Measurements from ENCODE around the gene HIVEP3. TPM values are rescaled to one million over a fixed set of nuclear protein-coding genes. Genes with fewer than 3 reads are reported as not detected.
"Not testable (repeated sequence)": the region's sequence is repeated elsewhere in the genome, so short reads cannot be mapped to it uniquely, and the experiment has no call there.

Gene HIVEP3
- total RNA-seq, 1 donor: 1.8 TPM

GRCh38 chr1:41557751-41558455 is 360.8 kb downstream of the HIVEP3 start:
- Histone ChIP-seq H3K36me3 (ENCODE audit: insufficient read depth, low read length) (no peaks in the 10 kb centered on the region), H3K4me3 (ENCODE audit: insufficient read depth, low read length) (no peak overlapping the region), H3K9me3 (ENCODE audit: low read depth, low read length) (no peaks in the 10 kb centered on the region), H4K20me1 (ENCODE audit: insufficient read depth, low read length) (peaks cover 8% of the 10 kb centered on the region), H3K79me2 (ENCODE audit: insufficient read depth, low read length) (no peaks in the 10 kb centered on the region), H3K4me2 (ENCODE audit: insufficient read depth, low read length) (no peak overlapping the region), H3K4me1 (ENCODE audit: insufficient read depth, low read length) (no peaks in the 10 kb centered on the region), H2AFZ (ENCODE audit: low read length) (no peak overlapping the region), H3K27me3 (ENCODE audit: insufficient read depth, low read length) (no peaks in the 10 kb centered on the region), H3K27ac (ENCODE audit: low read depth, low read length) (no peak overlapping the region)
- TF ChIP-seq CTCF (IDR thresholded peaks at IDR 0.05; ENCODE audit: extremely low read depth, low read depth, low read length): no peak
- DNase-seq (ENCODE audit: insufficient read length, low spot score, missing footprints): no peak

GRCh38 chr1:41554746-41555145 is 364.0 kb downstream of the HIVEP3 start:
- H2AFZ ChIP-seq (ENCODE audit: low read length); H3K4me1 ChIP-seq (ENCODE audit: insufficient read depth, low read length); DNase-seq (ENCODE audit: insufficient read length, low spot score, missing footprints); H3K27me3 ChIP-seq (ENCODE audit: insufficient read depth, low read length); H3K4me2 ChIP-seq (ENCODE audit: insufficient read depth, low read length); H3K79me2 ChIP-seq (ENCODE audit: insufficient read depth, low read length); H3K36me3 ChIP-seq (ENCODE audit: insufficient read depth, low read length); H3K4me3 ChIP-seq (ENCODE audit: insufficient read depth, low read length); H3K27ac ChIP-seq (ENCODE audit: low read depth, low read length); H4K20me1 ChIP-seq (ENCODE audit: insufficient read depth, low read length); H3K9me3 ChIP-seq (ENCODE audit: low read depth, low read length): not testable (repeated sequence)

- no peak overlapping the region for H3K4me3 ChIP-seq (ENCODE audit: insufficient read depth, low read length)
- DNase-seq (ENCODE audit: insufficient read length, low spot score, missing footprints): no peak
- TF ChIP-seq CTCF (IDR thresholded peaks at IDR 0.05; ENCODE audit: extremely low read depth, low read depth, low read length): no peak
- H2AFZ ChIP-seq (ENCODE audit: low read length): no peak overlapping the region
- no peaks in the 10 kb centered on the region for H3K9me3 ChIP-seq (ENCODE audit: low read depth, low read length)
- H3K36me3 ChIP-seq (ENCODE audit: insufficient read depth, low read length): no peaks in the 10 kb centered on the region
- H3K4me1 ChIP-seq (ENCODE audit: insufficient read depth, low read length): no peaks in the 10 kb centered on the region
- peaks cover 6% of the 10 kb centered on the region for H4K20me1 ChIP-seq (ENCODE audit: insufficient read depth, low read length)
- H3K4me2 ChIP-seq (ENCODE audit: insufficient read depth, low read length): no peak overlapping the region
- H3K27ac ChIP-seq (ENCODE audit: low read depth, low read length): no peak overlapping the region
- peaks cover 14% of the 10 kb centered on the region for H3K79me2 ChIP-seq (ENCODE audit: insufficient read depth, low read length)
- H3K27me3 ChIP-seq (ENCODE audit: insufficient read depth, low read length): no peaks in the 10 kb centered on the region
Measured at GRCh38 chr1:41547781-41548560, 370.8 kb downstream of the HIVEP3 start.

GRCh38 chr1:41547336-41547735 is 371.4 kb downstream of the HIVEP3 start:
- Histone ChIP-seq H3K79me2 (ENCODE audit: insufficient read depth, low read length) (peaks cover 14% of the 10 kb centered on the region), H3K27ac (ENCODE audit: low read depth, low read length) (no peak overlapping the region), H3K4me1 (ENCODE audit: insufficient read depth, low read length) (no peaks in the 10 kb centered on the region), H4K20me1 (ENCODE audit: insufficient read depth, low read length) (peaks cover 6% of the 10 kb centered on the region), H3K9me3 (ENCODE audit: low read depth, low read length) (no peaks in the 10 kb centered on the region), H3K36me3 (ENCODE audit: insufficient read depth, low read length) (no peaks in the 10 kb centered on the region), H3K4me2 (ENCODE audit: insufficient read depth, low read length) (no peak overlapping the region), H3K4me3 (ENCODE audit: insufficient read depth, low read length) (no peak overlapping the region), H3K27me3 (ENCODE audit: insufficient read depth, low read length) (no peaks in the 10 kb centered on the region), H2AFZ (ENCODE audit: low read length) (no peak overlapping the region)
- DNase-seq (ENCODE audit: insufficient read length, low spot score, missing footprints): no peak
- TF ChIP-seq CTCF (IDR thresholded peaks at IDR 0.05; ENCODE audit: extremely low read depth, low read depth, low read length): no peak

Measured in osteoblast (primary cell).